Measurements from ENCODE around the gene XYLT2. TPM values are rescaled to one million over a fixed set of nuclear protein-coding genes. Genes with fewer than 3 reads are reported as not detected.

Gene XYLT2
- total and polyA plus RNA-seq, 2 of the 13 experiments (the other 11 are each of a cell fraction or from before 2014, with no cell fraction given): 17.0 to 22.1 TPM

- TF ChIP-seq HOXD1 (CRISPR knock-in tag; IDR thresholded peaks at IDR 0.05): peak; percentile 81
- TF ChIP-seq CHD2 (IDR thresholded peaks at IDR 0.05; ENCODE audit: low read depth, low read length): no peak; the same call in 1 of the 2 replicates
- peak; percentile 94 for TF ChIP-seq ZNF558 (CRISPR knock-in tag; IDR thresholded peaks at IDR 0.05; ENCODE audit: borderline replicate concordance)
- peak; percentile 65; the same call in 1 of the 2 replicates for TF ChIP-seq ZKSCAN1 (IDR thresholded peaks at IDR 0.05; ENCODE audit: low read length)
- peak; percentile 90; the same call in 1 of the 2 replicates for TF ChIP-seq TBP (CRISPR knock-in tag; IDR thresholded peaks at IDR 0.05)
- peak; percentile 99 for TF ChIP-seq FOXC1 (CRISPR knock-in tag; IDR thresholded peaks at IDR 0.05; ENCODE audit: borderline replicate concordance)
- TF ChIP-seq EP300 (IDR thresholded peaks at IDR 0.05; ENCODE audit: low read depth in 2 of 2, low read length in 2 of 2): peak; percentile 56 to 73; a peak in 3 of 4 replicates
- TF ChIP-seq EP300 (CRISPR knock-in tag; IDR thresholded peaks at IDR 0.05; ENCODE audit: borderline replicate concordance): peak; percentile 70
- peak; percentile 43; the same call in 1 of the 2 replicates for TF ChIP-seq ZNF646 (CRISPR knock-in tag; IDR thresholded peaks at IDR 0.05)
- no peak for TF ChIP-seq CENPX (CRISPR knock-in tag; IDR thresholded peaks at IDR 0.05)
- peak; percentile 69; the same call in 1 of the 2 replicates for TF ChIP-seq E2F2 (CRISPR knock-in tag; IDR thresholded peaks at IDR 0.05; ENCODE audit: borderline replicate concordance)
- peak; percentile 65; the same call in 1 of the 2 replicates for TF ChIP-seq PHF21A (CRISPR knock-in tag; IDR thresholded peaks at IDR 0.05)
- peak; percentile 87; the same call in 1 of the 2 replicates for TF ChIP-seq HOXA9 (CRISPR knock-in tag; IDR thresholded peaks at IDR 0.05; ENCODE audit: borderline replicate concordance)
- TF ChIP-seq ZNF101 (CRISPR knock-in tag; IDR thresholded peaks at IDR 0.05; ENCODE audit: borderline replicate concordance, low read depth): no peak
- peak; percentile 98 for TF ChIP-seq ZFP91 (CRISPR knock-in tag; IDR thresholded peaks at IDR 0.05; ENCODE audit: borderline replicate concordance)
- peak; percentile 78 for TF ChIP-seq TFE3 (CRISPR knock-in tag; IDR thresholded peaks at IDR 0.05)
- peak; percentile 96 for TF ChIP-seq TSC22D2 (CRISPR knock-in tag; IDR thresholded peaks at IDR 0.05; ENCODE audit: borderline replicate concordance)
These were observed 51.4 kb downstream of the XYLT2 start, which contains the start of gene LRRC59 (continued) for GRCh38 chr17:50397111-50397918.

Data from HepG2 (cell line).